ENCODE results near the gene HTD2. TPM values are rescaled to one million over a fixed set of nuclear protein-coding genes. Genes with fewer than 3 reads are reported as not detected.

The HTD2 gene
- total RNA-seq, 1 donor from 2014 or later: 10.3 TPM

GRCh38 chr3:58346368-58346767, 40.0 kb downstream of the HTD2 start:
- TF ChIP-seq, protein P1, sequence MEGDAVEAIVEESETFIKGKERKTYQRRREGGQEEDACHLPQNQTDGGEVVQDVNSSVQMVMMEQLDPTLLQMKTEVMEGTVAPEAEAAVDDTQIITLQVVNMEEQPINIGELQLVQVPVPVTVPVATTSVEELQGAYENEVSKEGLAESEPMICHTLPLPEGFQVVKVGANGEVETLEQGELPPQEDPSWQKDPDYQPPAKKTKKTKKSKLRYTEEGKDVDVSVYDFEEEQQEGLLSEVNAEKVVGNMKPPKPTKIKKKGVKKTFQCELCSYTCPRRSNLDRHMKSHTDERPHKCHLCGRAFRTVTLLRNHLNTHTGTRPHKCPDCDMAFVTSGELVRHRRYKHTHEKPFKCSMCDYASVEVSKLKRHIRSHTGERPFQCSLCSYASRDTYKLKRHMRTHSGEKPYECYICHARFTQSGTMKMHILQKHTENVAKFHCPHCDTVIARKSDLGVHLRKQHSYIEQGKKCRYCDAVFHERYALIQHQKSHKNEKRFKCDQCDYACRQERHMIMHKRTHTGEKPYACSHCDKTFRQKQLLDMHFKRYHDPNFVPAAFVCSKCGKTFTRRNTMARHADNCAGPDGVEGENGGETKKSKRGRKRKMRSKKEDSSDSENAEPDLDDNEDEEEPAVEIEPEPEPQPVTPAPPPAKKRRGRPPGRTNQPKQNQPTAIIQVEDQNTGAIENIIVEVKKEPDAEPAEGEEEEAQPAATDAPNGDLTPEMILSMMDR (IDR thresholded peaks at IDR 0.05; ENCODE audit: insufficient read depth, low read length, severe bottlenecking): no peak
- FAIRE-seq: no peak
- Histone ChIP-seq H3K36me3 (ENCODE audit: control insufficient read depth, insufficient read depth, low read length) (peaks cover 5% of the 10 kb centered on the region), H3K4me3 (ENCODE audit: low read depth, low read length) (no peak overlapping the region), H3K27me3 (ENCODE audit: control insufficient read depth, insufficient read depth, low read length) (no peaks in the 10 kb centered on the region)
- no peak for DNase-seq (ENCODE audit: low read depth)

GRCh38 chr3:58347984-58348383, 41.7 kb downstream of the HTD2 start:
- DNase-seq (ENCODE audit: low read depth) (no peak), FAIRE-seq (no peak)
- Histone ChIP-seq H3K36me3 (ENCODE audit: control insufficient read depth, insufficient read depth, low read length) (peaks cover 5% of the 10 kb centered on the region), H3K4me3 (ENCODE audit: low read depth, low read length) (no peak overlapping the region), H3K27me3 (ENCODE audit: control insufficient read depth, insufficient read depth, low read length) (no peaks in the 10 kb centered on the region)
- TF ChIP-seq, protein P1 (IDR thresholded peaks at IDR 0.05; ENCODE audit: insufficient read depth, low read length, severe bottlenecking): no peak

GRCh38 chr3:58349792-58350626, 43.7 kb downstream of the HTD2 start:
- peaks cover 3% of the 10 kb centered on the region for H3K36me3 ChIP-seq (ENCODE audit: control insufficient read depth, insufficient read depth, low read length)
- H3K27me3 ChIP-seq (ENCODE audit: control insufficient read depth, insufficient read depth, low read length): no peaks in the 10 kb centered on the region
- H3K4me3 ChIP-seq (ENCODE audit: low read depth, low read length): no peak overlapping the region
- DNase-seq (ENCODE audit: low read depth): no peak
- FAIRE-seq: no peak
- TF ChIP-seq, protein P1 (IDR thresholded peaks at IDR 0.05; ENCODE audit: insufficient read depth, low read length, severe bottlenecking): no peak

- no peak for FAIRE-seq
Observed at GRCh38 chr3:58350627-58351013, 44.3 kb downstream of the HTD2 start.

DNA sequence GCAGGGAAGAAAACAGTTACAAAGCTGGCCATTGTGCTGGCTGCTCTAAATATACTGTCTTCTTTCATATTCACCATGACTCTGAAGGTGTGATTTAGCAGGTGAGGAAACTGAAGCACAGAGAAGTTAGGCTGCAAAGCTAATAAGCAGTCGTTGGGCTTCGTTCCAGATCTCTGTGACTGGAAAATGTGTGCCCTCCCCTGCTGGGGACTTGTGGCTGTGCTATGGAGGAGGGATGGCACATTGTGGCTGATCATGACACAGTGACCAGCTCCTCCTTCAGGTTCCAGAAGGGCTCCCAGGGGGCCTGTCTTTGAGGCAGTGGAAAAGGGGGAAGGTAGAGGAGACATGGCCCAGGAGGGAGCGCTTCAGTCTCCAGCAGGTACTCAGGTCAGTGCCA, 45.6 kb downstream of the HTD2 start:
- TF ChIP-seq, protein P1 (IDR thresholded peaks at IDR 0.05; ENCODE audit: insufficient read depth, low read length, severe bottlenecking): no peak
- Histone ChIP-seq H3K27me3 (ENCODE audit: control insufficient read depth, insufficient read depth, low read length) (no peaks in the 10 kb centered on the region), H3K4me3 (ENCODE audit: low read depth, low read length) (no peak overlapping the region), H3K36me3 (ENCODE audit: control insufficient read depth, insufficient read depth, low read length) (peaks cover 3% of the 10 kb centered on the region)
- DNase-seq (ENCODE audit: low read depth) (no peak), FAIRE-seq (no peak)

More at GRCh38 chr3:58350627-58351013, 44.3 kb downstream of the HTD2 start:
- peaks cover 3% of the 10 kb centered on the region for H3K36me3 ChIP-seq (ENCODE audit: control insufficient read depth, insufficient read depth, low read length)
- H3K27me3 ChIP-seq (ENCODE audit: control insufficient read depth, insufficient read depth, low read length): no peaks in the 10 kb centered on the region
- TF ChIP-seq, protein P1 (IDR thresholded peaks at IDR 0.05; ENCODE audit: insufficient read depth, low read length, severe bottlenecking): no peak
- H3K4me3 ChIP-seq (ENCODE audit: low read depth, low read length): no peak overlapping the region
- no peak for DNase-seq (ENCODE audit: low read depth)
